HG02884 (cell line): Measurements from ENCODE around the gene CNIH3.

Experiments used
- ATAC-seq: cut with Tn5 transposase; IDR thresholded peaks from one replicate; pipeline ENCODE4 v1.9.1; 2021; ENCODE audit warnings: mild to moderate bottlenecking, moderate library complexity; ENCODE audit not compliant: unreplicated experiment

CNIH3 gene

GRCh38 chr1:224766266-224766665 is 150.1 kb downstream of the CNIH3 start:
- no peak for ATAC-seq

- no peak for ATAC-seq
These were observed 150.9 kb downstream of the CNIH3 start for GRCh38 chr1:224767031-224767430.

GRCh38 chr1:224767676-224768075 is 151.6 kb downstream of the CNIH3 start:
- no peak for ATAC-seq

- no peak for ATAC-seq
These were observed 152.9 kb downstream of the CNIH3 start for GRCh38 chr1:224768971-224769370.

DNA sequence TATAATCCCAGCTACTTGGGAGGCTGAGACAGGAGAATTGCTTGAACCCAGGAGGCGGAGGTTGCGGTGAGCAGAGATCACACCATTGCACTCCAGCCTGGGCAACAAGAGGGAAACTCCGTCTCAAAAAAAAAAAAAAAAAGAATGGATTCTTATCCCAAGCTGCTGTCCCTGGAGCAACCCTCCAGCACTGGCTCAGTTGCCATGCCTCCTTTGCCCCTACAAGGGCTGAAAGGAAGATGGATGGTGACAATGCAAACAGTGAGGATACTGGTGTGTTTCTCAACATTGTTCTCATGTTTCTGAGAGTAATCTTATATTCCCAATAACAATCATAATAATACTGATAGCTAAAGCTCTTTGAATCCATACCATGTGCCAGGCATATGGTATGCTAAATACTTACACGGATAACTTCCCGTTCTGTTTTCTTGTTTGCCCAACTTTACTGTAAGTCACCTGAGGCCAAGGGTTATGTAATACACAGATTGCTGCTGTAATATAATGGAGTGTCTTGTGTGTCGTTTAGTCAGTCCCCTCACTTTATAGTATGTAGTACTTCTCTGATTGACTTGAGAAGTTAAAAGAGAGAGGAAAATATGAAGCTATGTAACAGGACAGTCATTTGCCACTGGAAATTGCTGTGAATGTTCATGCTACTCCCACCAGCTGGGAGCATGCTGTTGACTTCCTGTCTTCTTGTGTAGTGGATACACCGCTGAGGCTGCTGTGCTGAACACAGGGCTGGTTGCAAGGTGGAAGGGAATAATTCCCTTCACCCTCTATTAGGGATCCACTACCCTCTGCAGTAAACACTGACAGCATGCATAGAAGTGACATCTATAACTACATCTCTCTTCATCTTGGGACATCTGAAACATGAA is 153.6 kb downstream of the CNIH3 start:
- ATAC-seq: no peak

- ATAC-seq: no peak
These were observed 154.2 kb downstream of the CNIH3 start for GRCh38 chr1:224770336-224770693.

- ATAC-seq: no peak
These were observed 157.5 kb downstream of the CNIH3 start for GRCh38 chr1:224773646-224774045.

- no peak for ATAC-seq
These were observed 158.3 kb downstream of the CNIH3 start for GRCh38 chr1:224774378-224774777.

GRCh38 chr1:224777180-224777579 is 161.1 kb downstream of the CNIH3 start:
- no peak for ATAC-seq

DNA sequence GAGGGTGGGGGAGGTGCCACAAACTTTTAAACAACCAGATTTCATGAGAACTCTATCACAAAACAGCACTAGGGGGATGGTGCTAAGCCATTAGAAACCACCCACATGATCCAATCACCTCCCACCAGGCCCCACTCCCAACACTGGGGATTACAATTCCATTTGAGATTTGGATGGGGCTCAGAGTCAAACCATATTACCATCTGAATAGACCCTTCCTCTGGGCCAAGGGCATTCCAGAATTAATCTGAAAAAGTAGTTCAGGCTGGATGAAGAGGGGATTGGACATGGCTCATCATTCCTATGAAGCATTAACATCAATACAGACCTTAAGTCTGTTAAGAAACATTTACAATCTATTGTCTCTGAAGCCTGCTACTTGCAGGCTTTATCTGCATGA is 163.4 kb downstream of the CNIH3 start:
- ATAC-seq: no peak

DNA sequence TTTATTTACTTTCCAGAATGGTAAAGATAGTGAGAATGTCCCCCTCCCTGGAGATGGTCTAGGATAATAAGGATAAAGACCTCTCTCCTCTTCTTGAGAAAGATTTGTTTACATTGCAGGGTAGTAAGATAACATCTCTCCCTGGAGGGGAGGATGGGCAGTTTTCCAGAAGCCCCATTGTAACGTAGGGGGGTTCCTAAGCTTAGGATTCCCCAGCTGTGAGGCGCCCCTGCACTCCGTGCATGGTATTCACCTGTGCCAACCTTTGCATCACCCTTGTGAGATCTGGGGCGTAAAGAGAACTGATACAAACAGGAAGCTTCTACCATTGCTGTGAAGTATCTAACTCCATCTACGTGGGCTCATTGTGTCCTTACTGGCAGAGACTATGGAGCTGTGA is 164.6 kb downstream of the CNIH3 start:
- no peak for ATAC-seq

GRCh38 chr1:224781800-224782199 is 165.7 kb downstream of the CNIH3 start:
- ATAC-seq: no peak

DNA sequence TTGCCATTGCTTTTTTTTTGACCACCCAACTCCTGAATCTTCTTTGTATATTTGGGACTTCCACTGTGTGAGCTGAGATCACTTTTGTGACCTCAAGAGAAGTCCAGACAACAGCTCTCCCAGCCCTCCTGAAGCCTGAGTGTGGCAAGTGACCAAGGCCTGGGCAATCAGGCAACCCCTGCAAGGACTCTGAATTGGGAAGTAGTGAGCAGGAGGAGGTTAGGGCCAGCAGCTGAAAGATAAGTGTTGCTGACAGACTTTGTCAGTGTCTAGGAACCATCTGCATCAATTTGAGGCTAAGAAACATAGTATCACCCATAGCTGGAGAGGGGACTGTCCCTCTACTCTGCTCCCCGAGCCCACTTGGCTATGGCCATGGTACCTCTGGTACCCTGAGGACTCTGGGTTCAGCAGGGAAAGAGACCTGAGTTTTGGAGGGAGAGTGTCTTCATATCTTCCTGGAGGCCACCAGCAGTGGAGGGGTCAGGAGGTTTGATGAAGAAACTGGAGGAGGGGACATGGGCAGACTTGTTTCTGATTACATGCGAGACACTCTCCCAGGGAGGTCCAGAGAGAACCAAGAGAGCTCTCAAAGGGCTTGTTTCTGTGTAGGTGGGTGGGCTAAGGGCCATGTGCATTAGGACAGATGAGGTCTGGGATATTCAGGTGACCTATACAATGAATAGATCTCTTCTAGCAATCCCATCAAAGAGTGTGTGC is 166.3 kb downstream of the CNIH3 start:
- ATAC-seq: no peak

GRCh38 chr1:224783006-224783651 is 167.0 kb downstream of the CNIH3 start:
- ATAC-seq: peak; percentile 55

DNA sequence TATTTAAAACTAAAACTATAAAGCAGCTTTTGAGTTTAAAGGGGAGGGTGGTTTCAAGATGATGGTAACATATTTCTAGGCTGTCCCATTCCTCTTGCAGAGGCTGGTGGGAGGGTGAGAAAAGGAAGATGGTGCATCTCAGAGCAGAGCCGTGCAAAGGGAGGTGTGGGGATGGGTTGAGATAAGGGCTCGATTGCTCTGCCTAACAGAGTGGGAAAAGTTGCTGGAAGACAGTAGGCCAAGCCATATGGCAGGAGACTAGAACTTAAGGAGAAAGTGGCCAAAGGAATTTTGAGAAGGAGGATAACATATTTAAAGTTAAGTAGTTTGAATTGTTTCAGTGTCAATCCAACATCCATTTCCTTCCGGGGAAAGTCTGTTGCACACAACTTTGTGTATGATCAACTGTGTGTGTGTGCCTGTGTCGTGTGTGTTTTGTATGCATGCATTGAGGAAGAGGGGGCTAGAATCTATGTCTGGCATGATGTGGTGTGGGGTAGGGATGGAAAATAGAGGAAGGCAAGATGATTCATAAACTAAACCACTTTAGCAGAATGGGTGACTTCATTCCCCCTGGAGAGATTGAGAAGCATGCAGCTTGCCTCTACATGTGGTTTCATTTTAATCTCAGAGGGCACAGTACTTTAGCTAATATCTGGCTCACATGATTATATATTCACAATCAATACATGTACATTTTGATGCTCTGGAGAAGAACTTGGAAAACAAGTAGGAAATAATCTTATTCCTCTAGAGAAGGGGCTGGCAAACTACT is 168.3 kb downstream of the CNIH3 start:
- ATAC-seq: no peak

- ATAC-seq: no peak
These were observed 168.9 kb downstream of the CNIH3 start for GRCh38 chr1:224785040-224785328.

GRCh38 chr1:224785622-224786021 is 169.5 kb downstream of the CNIH3 start:
- ATAC-seq: no peak

DNA sequence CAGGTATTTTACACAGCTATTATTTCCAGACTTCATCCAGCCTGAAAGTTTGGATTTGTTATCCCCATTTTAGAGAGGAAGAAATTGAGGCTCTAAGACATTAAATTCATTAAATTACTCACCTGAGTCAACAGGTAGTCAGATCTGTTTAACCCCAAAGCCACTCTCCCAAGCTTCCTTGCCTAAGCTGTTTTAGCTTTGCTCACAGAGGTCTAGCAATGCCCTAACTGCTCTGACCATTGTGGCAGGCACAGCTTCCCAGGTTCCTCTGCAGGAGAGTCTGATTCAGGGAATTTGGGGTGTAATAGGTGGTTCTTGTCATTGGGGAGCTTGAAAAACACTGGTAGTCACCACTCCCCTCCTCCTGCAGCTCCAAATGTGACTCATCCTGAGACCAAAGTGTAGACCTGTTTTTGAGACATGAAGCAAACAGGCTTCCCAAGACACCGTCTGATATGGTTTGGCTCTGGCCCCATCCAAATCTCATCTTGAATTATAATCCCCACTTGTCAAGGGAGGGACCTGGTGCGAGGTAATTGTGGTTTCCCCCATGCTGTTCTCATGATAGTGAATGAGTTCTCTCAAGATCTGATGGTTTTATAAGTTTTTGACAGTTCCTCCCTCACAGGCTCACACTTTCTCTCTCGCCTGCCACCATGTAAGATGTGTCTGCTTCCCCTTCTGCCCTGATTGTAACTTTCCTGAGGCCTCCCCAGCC is 170.6 kb downstream of the CNIH3 start:
- no peak for ATAC-seq

GRCh38 chr1:224789311-224789710 is 173.2 kb downstream of the CNIH3 start:
- no peak for ATAC-seq
